Suprapubic skin (tissue), 4 donors: ENCODE results near the gene TAF1B. TPM values are rescaled to one million over a fixed set of nuclear protein-coding genes. Genes with fewer than 3 reads are reported as not detected.

Source experiments
- DNase-seq, 2 donors: peaks; one replicate each; pipeline ENCODE4 v3.0.0-alpha.2; 2019; ENCODE audit warnings: low spot score in 2 of 2
- H3K27ac ChIP-seq: fragments of 200-600 bp; sonication (generic); one replicate; pipeline ENCODE4 v1.5.1; 2019
- H3K27me3 ChIP-seq: fragments of 200-600 bp; sonication (generic); one replicate; pipeline ENCODE4 v1.5.1; 2019
- H3K36me3 ChIP-seq: fragments of 200-600 bp; sonication (generic); one replicate; pipeline ENCODE4 v1.5.1; 2019
- H3K4me1 ChIP-seq: fragments of 200-600 bp; sonication (generic); one replicate; pipeline ENCODE4 v1.5.1; 2019
- H3K4me3 ChIP-seq: fragments of 200-600 bp; sonication (generic); one replicate; pipeline ENCODE4 v1.5.1; 2019; ENCODE audit warnings: mild to moderate bottlenecking
- H3K9me3 ChIP-seq: fragments of 200-600 bp; sonication (generic); one replicate; pipeline ENCODE4 v1.5.1; 2019
- EP300 ChIP-seq: sonication (generic); formaldehyde crosslinking; IDR thresholded peaks from one replicate; pipeline ENCODE4 v1.6.1; 2017; ENCODE audit warnings: antibody characterized with exemption
- POLR2A ChIP-seq, 2 donors: fragments of 450-650 bp; IDR thresholded peaks; one replicate each; pipeline ENCODE4 v1.6.1; 2017; ENCODE audit warnings: antibody characterized with exemption in 2 of 2, mild to moderate bottlenecking in 2 of 2, moderate library complexity in 2 of 2
- POLR2AphosphoS5 ChIP-seq, 3 donors: sonication (generic); formaldehyde crosslinking; IDR thresholded peaks; one replicate each; pipeline ENCODE4 v1.6.1; 2017; ENCODE audit warnings: antibody characterized with exemption in 3 of 3
- WGBS: methylation state at CpG from one replicate; pipeline ENCODE4 v1.1.5; 2018; 5-methylcytosine and 5-hydroxymethylcytosine counted together
- total RNA-seq, 4 donors: library from RNA; depleted of rRNA; stranded (reverse); fragments of >200 nt; gene quantifications; one replicate each; pipeline ENCODE4 v1.1.0, GENCODE V29; 2016
- TF ChIP-seq, protein P1 (sequence below), 2 donors: fragments of 200-600 bp in 1 of 2; fragments of 450-650 bp in 1 of 2; sonication (generic) in 1 of 2; IDR thresholded peaks; one replicate each; pipeline ENCODE4 v1.5.1; 2016 to 2019; ENCODE audit warnings: antibody characterized with exemption in 2 of 2, mild to moderate bottlenecking in 1 of 2, moderate library complexity in 1 of 2

The TAF1B gene
- total RNA-seq, 4 donors from 2014 or later, result 12.7 to 24.0 (median 18.0) TPM

DNA sequence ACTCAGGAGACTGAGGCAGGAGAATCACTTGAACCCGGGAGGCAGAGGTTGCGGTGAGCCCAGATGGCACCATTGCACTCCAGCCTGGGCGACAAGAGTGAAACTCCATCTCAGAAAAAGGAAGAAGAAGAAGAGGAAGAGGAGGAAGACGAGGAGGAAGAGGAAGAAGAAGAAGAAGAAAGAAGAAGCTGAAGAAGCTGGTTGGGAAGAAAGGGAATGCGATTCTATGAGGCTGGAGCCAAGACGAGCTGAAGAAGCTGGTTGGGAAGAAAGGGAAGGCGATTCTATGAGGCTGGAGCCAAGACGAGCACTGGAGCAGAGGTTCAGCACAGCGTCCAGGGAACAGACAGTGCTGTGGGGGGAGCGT, 30.3 kb upstream of the TAF1B start:
- H3K27me3 ChIP-seq, result no peaks in the 10 kb centered on the region
- no peak for DNase-seq
- TF ChIP-seq POLR2A (IDR thresholded peaks at IDR 0.05) (no peak), POLR2AphosphoS5 (IDR thresholded peaks at IDR 0.05) (no peak), EP300 (no peak)
- TF ChIP-seq, protein P1, sequence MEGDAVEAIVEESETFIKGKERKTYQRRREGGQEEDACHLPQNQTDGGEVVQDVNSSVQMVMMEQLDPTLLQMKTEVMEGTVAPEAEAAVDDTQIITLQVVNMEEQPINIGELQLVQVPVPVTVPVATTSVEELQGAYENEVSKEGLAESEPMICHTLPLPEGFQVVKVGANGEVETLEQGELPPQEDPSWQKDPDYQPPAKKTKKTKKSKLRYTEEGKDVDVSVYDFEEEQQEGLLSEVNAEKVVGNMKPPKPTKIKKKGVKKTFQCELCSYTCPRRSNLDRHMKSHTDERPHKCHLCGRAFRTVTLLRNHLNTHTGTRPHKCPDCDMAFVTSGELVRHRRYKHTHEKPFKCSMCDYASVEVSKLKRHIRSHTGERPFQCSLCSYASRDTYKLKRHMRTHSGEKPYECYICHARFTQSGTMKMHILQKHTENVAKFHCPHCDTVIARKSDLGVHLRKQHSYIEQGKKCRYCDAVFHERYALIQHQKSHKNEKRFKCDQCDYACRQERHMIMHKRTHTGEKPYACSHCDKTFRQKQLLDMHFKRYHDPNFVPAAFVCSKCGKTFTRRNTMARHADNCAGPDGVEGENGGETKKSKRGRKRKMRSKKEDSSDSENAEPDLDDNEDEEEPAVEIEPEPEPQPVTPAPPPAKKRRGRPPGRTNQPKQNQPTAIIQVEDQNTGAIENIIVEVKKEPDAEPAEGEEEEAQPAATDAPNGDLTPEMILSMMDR (IDR thresholded peaks at IDR 0.05), result no peak
- H3K27ac ChIP-seq, result no peak overlapping the region
- H3K4me1 ChIP-seq, result peaks cover 54% of the 10 kb centered on the region
- no peak overlapping the region for H3K4me3 ChIP-seq
- H3K36me3 ChIP-seq, result no peaks in the 10 kb centered on the region
- 79% methylated on average over 10 of the region's 10 CpGs for WGBS
- no peaks in the 10 kb centered on the region for H3K9me3 ChIP-seq

DNA sequence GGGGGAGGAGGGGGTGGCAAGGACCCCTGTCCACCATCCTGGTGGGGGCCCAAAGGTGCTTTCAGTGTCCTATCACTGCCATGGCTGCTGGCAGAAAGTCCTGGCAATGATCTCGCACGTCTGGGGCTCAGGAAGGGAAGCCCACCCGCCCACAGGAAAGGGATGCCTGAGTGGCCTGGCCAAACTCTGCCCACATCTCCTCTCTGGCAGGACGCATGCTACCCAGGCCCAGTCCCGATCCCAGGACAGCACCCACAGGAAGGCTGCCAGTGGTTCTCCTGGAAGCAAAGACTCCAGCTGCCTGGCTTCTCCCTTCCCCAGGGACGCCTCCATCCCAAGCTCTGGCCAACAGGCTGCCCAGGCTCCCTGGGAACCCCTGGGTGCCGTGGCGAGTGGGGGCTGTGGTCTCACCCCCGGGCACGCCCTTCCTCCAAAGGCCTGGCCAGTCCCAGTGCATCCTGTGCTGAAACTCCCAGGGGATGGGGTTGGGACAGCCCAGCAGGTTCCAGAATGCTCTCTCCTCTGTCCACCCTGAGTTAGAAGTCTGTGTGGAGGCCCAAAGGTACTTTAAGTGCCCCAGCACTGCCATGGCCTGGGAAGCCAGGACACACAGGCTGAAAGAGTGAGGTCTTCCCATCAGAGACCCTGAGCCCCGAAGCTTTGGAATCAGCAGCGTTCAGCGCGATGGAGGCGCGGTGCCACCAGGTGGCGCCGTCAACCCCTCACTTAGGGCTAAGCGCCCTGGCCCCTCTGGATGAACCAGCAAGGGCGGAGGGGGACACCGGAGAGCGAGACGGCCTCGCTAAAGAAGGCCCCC, 29.8 kb upstream of the TAF1B start:
- peak in 1 of 2 donors; percentile 87 for DNase-seq
- WGBS, result 12% methylated on average over 18 of the region's 24 CpGs
- H3K27me3 ChIP-seq, result no peaks in the 10 kb centered on the region
- H3K9me3 ChIP-seq, result no peaks in the 10 kb centered on the region
- H3K36me3 ChIP-seq, result no peaks in the 10 kb centered on the region
- TF ChIP-seq POLR2A (IDR thresholded peaks at IDR 0.05) (no peak), EP300 (no peak), POLR2AphosphoS5 (IDR thresholded peaks at IDR 0.05) (no peak)
- TF ChIP-seq, protein P1 (IDR thresholded peaks at IDR 0.05), result peak; percentile 80 to 91
- peak overlapping the region; percentile 13 for H3K4me3 ChIP-seq
- H3K4me1 ChIP-seq, result peaks cover 48% of the 10 kb centered on the region
- H3K27ac ChIP-seq, result no peak overlapping the region

DNA sequence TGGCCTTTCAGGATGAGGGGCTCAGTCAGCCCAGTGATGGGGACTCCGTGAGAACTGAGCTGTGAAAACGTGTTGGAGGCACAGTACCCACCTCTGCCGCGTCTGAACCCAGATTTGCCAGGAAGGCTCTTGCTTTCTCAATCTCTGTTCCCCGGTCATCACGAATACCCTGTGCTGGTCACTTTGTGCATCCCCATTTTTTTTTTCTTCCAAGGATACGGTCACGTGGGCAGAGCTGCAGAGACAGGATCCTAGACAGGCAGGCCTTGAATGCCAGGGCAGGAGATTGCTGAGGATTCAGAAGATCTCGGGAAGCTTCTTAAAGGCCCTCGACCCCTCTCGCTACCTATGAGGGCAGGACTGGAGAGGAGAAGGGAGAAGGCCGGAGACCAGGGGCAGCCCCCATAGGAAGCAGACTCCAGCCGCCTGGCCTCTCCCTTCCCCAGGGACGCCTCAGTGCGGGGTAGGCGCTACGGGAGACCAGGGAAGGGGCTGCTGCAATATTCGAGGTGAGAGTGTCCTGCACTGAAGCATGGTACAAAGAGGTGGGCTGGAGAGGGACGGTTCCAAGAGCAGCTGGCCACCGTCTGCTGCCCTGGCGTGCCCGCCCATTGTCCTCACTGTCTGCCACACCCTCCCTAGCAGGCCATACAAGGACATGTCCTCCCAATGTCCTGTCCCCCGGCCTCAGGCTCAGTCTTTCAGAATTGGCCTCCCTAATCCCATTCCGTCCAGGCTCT, 29.0 kb upstream of the TAF1B start:
- Histone ChIP-seq H3K27ac (no peak overlapping the region), H3K4me3 (peak overlapping the region; percentile 13), H3K4me1 (peaks cover 41% of the 10 kb centered on the region), H3K36me3 (no peaks in the 10 kb centered on the region), H3K27me3 (no peaks in the 10 kb centered on the region), H3K9me3 (no peaks in the 10 kb centered on the region)
- TF ChIP-seq POLR2A (IDR thresholded peaks at IDR 0.05), result no peak
- TF ChIP-seq POLR2AphosphoS5 (IDR thresholded peaks at IDR 0.05), result no peak
- TF ChIP-seq, protein P1 (IDR thresholded peaks at IDR 0.05), result no peak
- no peak for TF ChIP-seq EP300
- WGBS, result 68% methylated on average over 24 of the region's 24 CpGs
- DNase-seq, result peak in 1 of 2 donors; percentile 72

DNA sequence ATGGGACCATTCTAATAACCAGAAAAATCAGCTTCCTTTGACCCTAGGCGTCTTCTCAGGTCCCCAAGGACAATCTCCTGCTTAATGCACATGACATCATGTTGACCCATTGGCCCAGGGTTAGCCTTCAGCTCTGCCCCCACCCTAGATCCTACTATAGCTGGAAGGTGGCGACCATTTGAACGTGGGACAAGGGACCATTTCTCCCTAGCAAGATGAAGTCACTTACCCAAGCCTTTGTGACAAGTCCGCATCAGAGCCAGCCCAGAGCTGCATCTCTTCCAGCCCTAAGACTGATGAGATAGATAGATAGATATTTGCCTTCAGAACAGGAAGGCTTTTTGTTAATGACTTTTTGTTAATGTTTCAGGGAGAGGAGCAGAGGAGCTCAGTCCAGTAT, 28.2 kb upstream of the TAF1B start:
- Histone ChIP-seq H3K9me3 (no peaks in the 10 kb centered on the region), H3K27me3 (no peaks in the 10 kb centered on the region), H3K36me3 (no peaks in the 10 kb centered on the region), H3K4me3 (no peak overlapping the region), H3K4me1 (peaks cover 41% of the 10 kb centered on the region), H3K27ac (no peak overlapping the region)
- TF ChIP-seq, protein P1 (IDR thresholded peaks at IDR 0.05), result no peak
- no peak for DNase-seq
- 94% methylated on average over 4 of the region's 4 CpGs for WGBS

DNA sequence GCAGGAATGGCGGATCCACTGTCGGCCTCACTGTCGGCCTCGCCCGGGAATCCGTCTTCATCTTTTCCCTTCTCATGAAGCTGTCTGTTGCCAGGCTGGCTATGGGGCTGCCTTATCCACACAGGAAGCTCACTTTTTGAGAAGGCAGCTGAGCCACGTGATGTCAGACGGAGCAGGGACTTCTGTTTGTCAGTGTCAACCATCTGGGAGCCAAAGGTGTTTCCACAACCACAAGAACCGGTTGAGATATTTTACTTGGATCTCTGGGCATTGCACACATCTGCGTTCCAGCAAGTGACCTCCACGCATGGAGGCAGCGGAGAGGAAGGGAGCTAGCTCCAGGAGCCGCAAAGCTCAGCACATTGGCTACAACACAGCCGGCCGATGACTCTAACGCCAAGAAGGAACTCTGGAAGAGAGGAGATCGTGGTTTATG, 27.4 kb upstream of the TAF1B start:
- Histone ChIP-seq H3K36me3 (no peaks in the 10 kb centered on the region), H3K27me3 (no peaks in the 10 kb centered on the region), H3K4me3 (no peak overlapping the region), H3K27ac (no peak overlapping the region), H3K9me3 (no peaks in the 10 kb centered on the region), H3K4me1 (peaks cover 43% of the 10 kb centered on the region)
- WGBS, result 84% methylated on average over 17 of the region's 17 CpGs
- TF ChIP-seq EP300 (no peak), POLR2A (IDR thresholded peaks at IDR 0.05) (no peak), POLR2AphosphoS5 (IDR thresholded peaks at IDR 0.05) (no peak)
- TF ChIP-seq, protein P1 (IDR thresholded peaks at IDR 0.05), result no peak
- DNase-seq, result peak in 1 of 2 donors; percentile 69
